HG03280 (cell line): ENCODE data around the gene TP73.

Experiments
- ATAC-seq: cut with Tn5 transposase; IDR thresholded peaks from one replicate; pipeline ENCODE4 v1.9.1; 2021; ENCODE audit warnings: mild to moderate bottlenecking, moderate library complexity; ENCODE audit not compliant: unreplicated experiment

The TP73 gene

DNA sequence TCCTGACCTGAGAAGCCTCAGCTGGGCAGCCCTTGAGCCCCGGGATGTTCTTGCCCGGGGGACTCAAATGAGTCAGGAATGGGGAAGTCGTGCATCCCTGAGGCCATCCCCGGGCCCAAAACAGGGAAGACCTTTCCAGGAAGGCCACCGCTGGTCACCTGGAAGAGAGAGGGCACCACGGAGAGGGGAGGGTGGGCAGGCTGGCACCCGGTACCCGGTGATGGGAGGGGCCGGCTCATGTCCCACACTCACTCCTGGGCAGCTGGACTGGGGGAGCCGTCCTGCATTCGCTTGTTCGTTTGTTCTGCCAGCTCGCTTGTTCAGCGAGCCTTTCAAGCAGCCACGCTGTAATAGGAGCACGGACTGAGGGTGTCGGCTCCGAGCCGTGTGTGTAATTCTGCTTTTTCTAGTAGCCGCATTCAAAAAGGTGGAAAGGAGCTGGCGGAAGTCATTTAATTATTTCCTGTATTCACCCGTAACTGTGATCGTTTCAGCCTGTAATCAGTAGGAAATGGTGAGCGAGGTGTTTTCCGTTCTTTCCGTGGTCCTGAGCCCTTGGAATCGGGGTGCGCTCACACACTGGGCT is 51.6 kb downstream of the TP73 start:
- no peak for ATAC-seq

DNA sequence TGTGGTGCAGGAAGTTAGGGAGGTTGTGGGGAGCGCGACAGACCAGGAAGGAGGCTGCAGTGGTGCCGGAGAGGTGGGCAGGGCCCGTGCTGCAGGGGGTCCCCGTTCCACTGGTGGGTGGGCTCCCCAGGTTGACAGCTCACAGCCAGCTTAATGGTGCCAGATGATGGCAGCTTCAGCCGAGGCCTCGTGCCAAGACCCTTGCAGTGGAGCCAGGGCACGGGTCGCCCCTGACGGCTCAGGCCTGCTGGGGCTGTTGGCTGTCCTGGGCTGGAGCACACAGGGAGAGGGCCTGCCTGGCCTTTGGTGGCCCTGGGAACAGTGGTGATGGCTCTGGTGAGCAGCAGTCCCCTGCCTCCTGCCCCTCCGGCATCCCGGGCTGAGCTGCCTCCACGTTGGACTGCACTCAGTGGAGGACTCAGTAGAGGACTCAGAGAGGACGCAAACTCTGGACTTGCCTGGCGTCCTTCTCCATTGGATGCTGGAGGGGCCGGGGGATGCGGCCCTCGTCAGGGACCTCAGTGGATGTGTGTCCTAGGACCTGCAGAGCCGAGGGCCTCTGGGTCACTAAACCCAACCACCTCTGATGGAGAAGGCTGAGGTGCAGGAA is 53.1 kb downstream of the TP73 start:
- no peak for ATAC-seq

DNA sequence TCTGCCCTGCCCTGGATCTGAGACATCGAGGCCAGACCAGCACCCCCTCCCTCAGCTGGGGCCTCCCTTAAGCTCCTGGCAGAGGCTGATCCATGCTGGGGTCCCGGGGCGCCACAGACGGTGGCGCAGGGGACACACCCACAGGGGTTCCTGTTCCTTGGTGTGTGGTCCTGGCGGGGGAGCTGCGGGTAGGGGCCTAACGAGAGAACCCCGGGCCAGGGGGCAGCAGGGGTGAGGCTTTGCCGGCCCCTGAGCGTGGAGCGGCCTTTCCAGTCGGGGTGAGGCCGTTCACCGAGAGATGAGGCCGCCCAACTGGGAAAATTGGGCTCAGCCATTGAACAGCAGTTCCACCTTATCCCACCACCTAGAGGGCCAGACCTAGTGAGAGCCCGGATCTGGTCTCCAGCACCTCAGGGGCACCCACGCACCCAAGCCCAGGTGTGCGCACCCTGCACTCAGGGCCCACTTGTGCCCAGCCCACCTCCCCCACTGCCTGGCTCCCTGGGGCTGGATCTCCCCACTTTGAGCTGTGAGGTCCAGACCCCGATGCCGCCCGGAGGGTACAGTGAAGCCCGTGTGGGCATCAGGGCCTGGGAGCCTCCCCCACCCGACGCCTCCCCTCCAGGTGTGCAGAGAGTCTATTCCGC is 54.5 kb downstream of the TP73 start:
- ATAC-seq, result no peak

DNA sequence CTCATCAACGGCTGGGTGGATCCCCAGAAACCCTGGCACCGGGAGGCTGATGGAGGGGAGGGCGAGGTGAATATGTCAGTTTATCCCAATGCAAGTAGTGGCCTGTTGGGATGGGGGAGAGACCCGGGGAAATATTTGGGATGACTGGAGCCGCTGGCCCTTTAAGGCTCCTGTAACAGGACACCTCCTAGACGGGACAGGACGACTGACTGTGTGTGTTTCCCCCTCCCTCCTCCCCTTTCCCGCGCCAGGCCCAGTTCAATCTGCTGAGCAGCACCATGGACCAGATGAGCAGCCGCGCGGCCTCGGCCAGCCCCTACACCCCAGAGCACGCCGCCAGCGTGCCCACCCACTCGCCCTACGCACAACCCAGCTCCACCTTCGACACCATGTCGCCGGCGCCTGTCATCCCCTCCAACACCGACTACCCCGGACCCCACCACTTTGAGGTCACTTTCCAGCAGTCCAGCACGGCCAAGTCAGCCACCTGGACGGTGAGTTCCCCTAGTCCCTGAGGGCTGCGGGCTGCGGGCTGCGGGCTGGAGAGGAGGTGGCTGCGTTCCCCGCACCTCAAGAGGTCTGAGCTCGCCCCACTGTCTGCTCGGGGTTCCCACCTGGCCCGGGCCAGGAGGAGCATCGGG is 55.1 kb downstream of the TP73 start:
- ATAC-seq, result no peak

- ATAC-seq, result no peak
Observed at GRCh38 chr1:3707939-3708328, 55.6 kb downstream of the TP73 start.

- ATAC-seq, result no peak
Observed at GRCh38 chr1:3708791-3709190, 56.5 kb downstream of the TP73 start.

DNA sequence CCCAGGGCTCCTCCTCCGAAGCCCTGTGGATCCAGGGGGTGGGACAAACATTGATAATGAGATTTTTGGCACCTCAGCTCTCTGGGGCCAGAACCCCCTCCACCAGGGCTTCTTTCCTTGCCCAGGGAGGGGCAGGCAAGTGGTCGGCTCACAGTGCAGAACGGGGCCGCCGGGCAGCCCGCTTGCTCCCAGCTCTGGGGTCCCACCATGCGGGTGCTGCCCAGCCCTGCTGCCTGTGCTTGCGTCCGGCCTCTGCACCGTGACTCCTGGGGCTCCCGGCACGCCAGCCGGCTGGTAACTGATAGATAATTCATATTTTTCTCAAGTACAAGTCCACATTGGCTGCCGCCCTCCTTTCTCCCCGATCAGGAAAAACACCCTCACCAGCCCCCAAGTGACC is 57.9 kb downstream of the TP73 start:
- no peak for ATAC-seq

GRCh38 chr1:3711381-3711779 is 59.1 kb downstream of the TP73 start:
- no peak for ATAC-seq

DNA sequence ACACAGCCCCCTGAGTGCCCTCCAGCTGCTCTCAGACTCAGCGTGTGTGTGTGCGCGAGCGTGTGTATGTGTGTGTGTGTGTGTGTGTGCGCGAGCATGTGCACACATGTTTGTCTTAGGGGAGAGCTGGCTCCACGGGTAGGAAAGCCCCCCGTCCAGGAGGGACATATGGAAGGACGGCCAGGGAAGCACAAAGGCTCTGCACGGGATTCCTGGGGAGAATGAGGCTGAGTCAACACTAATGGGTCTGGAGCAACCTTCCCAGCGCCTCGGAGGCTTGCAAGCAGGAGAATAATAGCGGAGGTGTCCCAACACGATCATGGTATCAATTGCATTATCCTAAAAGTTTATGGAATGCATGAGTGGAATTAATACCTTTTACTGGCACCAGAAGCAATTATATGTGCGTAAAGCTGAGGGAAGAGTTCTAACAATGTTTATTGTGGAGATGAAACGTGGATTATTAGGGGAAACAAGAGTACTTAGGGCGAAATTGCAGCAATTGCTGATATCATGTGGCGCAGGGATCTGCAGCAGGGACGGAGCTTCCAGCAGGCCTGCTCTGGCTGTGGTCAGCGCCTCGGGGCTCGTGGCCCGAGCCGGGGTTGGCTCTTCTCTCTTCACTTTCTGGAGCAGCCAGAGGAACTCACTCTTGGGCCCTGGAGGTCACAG is 59.6 kb downstream of the TP73 start:
- no peak for ATAC-seq

- ATAC-seq, result no peak
Observed at GRCh38 chr1:3712573-3713535, 60.5 kb downstream of the TP73 start.

DNA sequence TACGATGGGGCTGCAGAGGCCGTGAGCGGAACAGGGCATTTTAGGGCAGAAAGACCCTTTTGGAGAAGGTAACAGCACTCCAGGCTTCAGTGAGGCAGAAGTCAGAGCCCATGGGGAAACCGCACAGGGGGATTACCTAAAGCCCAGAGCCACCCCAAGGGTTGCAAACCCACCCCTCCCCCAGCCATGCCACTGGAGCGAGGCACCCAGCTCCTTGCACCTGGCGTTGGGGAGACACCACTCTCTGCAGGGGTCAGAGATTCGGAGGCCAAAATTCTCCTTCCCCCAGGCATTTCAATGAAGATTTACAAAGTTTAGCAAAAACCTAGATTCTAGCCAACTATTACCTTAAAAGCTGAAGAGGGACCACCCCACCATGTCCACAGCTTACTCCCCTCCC is 61.5 kb downstream of the TP73 start:
- ATAC-seq, result no peak

GRCh38 chr1:3714284-3714741 is 62.0 kb downstream of the TP73 start:
- no peak for ATAC-seq

GRCh38 chr1:3714814-3715213 is 62.5 kb downstream of the TP73 start:
- ATAC-seq, result no peak

GRCh38 chr1:3716351-3716750 is 64.0 kb downstream of the TP73 start:
- ATAC-seq, result no peak

DNA sequence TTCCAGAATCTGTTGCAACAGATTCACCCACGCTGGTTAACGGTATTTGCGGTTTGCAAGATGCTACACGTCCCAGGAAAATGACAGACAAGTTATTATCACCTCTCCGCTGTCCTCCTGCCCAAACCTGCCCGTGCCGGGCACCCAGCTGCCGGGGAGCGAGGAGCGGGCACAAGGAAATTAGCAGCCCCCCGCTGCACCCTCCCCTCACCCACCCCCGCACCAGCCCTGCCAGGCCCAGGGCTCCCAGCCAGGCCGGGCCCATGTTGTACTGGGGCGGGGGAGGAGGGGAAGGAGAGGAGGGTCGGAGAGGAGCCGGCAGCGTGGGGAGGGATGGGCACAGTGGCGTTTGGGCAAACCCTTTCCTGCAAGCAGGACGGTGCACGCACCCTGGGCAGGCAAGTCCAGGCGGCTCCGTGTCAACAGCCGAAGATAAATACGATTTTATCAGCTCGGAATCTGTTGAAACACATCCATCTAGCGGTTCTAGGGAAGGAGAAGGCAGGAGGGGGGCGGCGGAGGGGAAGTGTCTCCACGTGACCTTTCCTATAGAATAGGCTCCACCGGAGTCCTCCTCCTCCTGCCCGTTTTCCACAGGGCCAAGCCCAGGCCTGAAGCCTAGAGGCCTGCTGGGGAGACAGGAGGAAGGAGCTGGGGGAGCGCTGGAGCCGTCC is 64.9 kb downstream of the TP73 start:
- no peak for ATAC-seq

DNA sequence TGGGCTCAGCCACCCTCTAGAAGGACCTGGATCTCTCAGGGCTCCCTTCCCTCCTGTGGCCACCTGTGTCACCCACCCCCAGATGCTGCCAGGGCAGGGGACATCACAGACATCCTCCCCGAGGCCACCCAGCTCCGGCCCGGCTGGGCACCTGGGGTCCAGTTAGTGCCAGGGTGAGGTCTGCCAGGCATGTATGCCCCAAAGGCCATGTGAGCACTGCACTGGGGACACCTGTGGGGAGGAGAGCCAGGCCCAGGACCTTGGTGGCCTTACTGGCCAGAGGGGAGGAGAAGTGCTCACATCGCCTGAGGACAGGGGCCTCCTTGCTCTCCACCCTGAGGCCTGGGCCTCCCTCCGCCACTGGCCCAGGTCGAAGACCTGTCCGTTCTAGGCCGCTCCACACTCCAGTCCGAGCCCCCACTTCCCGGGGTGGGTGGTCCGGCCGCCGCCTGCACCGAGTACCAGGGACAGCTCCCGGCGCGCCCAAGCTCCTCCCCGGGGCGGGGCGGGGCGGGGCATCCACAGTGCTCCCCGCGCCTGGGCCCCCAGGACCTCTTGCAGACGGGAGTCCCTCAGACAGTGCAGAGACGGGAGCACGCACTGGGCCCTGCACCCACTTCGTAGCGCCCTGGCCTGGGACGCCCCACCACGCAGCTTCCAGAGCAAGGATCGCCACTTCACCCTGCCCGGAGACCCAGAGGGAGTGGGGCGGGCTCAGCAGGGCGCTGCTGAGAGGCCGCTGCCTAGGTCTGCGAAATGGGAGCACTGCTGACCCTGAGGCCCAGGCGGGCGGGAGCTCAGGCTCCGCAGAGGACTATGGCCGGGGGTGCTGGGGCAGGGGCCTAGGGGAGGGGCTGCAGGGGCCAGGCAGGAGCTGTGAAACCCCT is 65.6 kb downstream of the TP73 start:
- no peak for ATAC-seq

DNA sequence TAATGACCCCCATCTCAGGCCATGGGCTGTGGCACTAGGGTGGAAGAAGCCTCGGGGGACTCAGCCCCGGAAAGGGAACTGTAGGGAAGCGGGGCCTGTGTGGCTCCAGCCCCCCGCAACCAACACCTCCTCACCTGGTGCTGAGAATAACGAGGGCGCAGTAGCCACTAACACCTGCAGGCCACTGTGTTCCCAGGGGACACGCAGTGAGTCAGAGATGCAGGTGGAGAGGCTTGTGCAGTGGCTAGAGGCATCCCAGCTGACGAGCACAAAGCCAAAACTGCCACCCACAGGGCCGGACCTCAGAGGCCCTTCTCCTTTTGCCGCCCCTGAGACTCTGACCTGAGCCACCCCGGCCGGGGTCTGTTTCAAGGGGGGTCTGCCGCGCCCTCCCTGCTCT is 66.4 kb downstream of the TP73 start:
- ATAC-seq, result no peak

GRCh38 chr1:3721955-3722465 is 69.7 kb downstream of the TP73 start:
- ATAC-seq, result no peak

GRCh38 chr1:3722846-3723245 is 70.5 kb downstream of the TP73 start:
- no peak for ATAC-seq
